Loucy (cell line): ENCODE results near the gene ATOH8.

Experiments
- H2AFZ ChIP-seq: fragments of 200-600 bp; sonication (generic); 2 replicates; pipeline ENCODE4 v1.6.0; 2016; ENCODE audit warnings: antibody characterized with exemption, mild to moderate bottlenecking, low read length, moderate library complexity
- H3F3A ChIP-seq: fragments of 200-600 bp; 2 replicates; pipeline ENCODE4 v1.6.0; 2016; ENCODE audit warnings: antibody characterized with exemption, low read depth, mild to moderate bottlenecking
- H3K27me3 ChIP-seq: fragments of 200-600 bp; sonication (generic); 2 replicates; pipeline ENCODE4 v1.6.1; 2014; ENCODE audit warnings: low read length, mild to moderate bottlenecking; ENCODE audit not compliant: insufficient read depth, poor library complexity, severe bottlenecking
- H3K36me3 ChIP-seq: fragments of 200-600 bp; sonication (generic); 2 replicates; pipeline ENCODE4 v1.6.1; 2016; ENCODE audit warnings: low read length; ENCODE audit not compliant: insufficient read depth
- H3K4me1 ChIP-seq: fragments of 200-600 bp; sonication (generic); 2 replicates; pipeline ENCODE4 v1.5.1; 2014; ENCODE audit warnings: low read length, mild to moderate bottlenecking; ENCODE audit not compliant: insufficient read depth, poor library complexity, severe bottlenecking
- H3K4me2 ChIP-seq: fragments of 200-600 bp; sonication (generic); 2 replicates; pipeline ENCODE4 v1.6.0; 2014; ENCODE audit warnings: antibody characterized with exemption, low read length, low read depth, mild to moderate bottlenecking; ENCODE audit not compliant: poor library complexity, severe bottlenecking
- H3K4me3 ChIP-seq: fragments of 200-600 bp; sonication (generic); 2 replicates; pipeline ENCODE4 v1.5.1; 2014; ENCODE audit warnings: low read length, mild to moderate bottlenecking, mixed read lengths; ENCODE audit not compliant: poor library complexity, severe bottlenecking
- H3K79me2 ChIP-seq: fragments of 200-600 bp; sonication (generic); 2 replicates; pipeline ENCODE4 v1.6.1; 2014; ENCODE audit warnings: low read length; ENCODE audit not compliant: insufficient read depth
- H3K9ac ChIP-seq: fragments of 200-600 bp; sonication (generic); 2 replicates; pipeline ENCODE4 v1.6.0; 2014; ENCODE audit warnings: mild to moderate bottlenecking, low read depth, low read length, moderate library complexity; ENCODE audit not compliant: poor library complexity, severe bottlenecking
- H3K9me2 ChIP-seq: fragments of 200-600 bp; sonication (generic); replicated peaks from 2 replicates; pipeline ENCODE4 v1.6.1; 2016; ENCODE audit warnings: low read depth, low read length, mixed read lengths
- H3K9me3 ChIP-seq: fragments of 200-600 bp; sonication (generic); 2 replicates; pipeline ENCODE4 v1.6.1; 2014; ENCODE audit warnings: mild to moderate bottlenecking, antibody characterized with exemption, low read length, low read depth; ENCODE audit not compliant: insufficient read depth
- H4K20me1 ChIP-seq: fragments of 200-600 bp; sonication (generic); 2 replicates; pipeline ENCODE4 v1.6.0; 2014; ENCODE audit warnings: antibody characterized with exemption, low read length, mild to moderate bottlenecking; ENCODE audit not compliant: insufficient read depth, poor library complexity, severe bottlenecking
- CTCF ChIP-seq: fragments of 200-600 bp; sonication (generic); conservative IDR thresholded peaks from 2 replicates; pipeline ENCODE4 v1.5.1; 2014; ENCODE audit warnings: mild to moderate bottlenecking, antibody characterized with exemption, low read length
- EZH2phosphoT487 ChIP-seq: fragments of 200-600 bp; IDR thresholded peaks from 2 replicates; pipeline ENCODE4 v1.6.1; 2018; ENCODE audit warnings: antibody characterized with exemption, mild to moderate bottlenecking, moderate library complexity, borderline replicate concordance

ATOH8 gene

GRCh38 chr2:85786865-85787264 lies 33.1 kb downstream of the ATOH8 start:
- H3K9me3 ChIP-seq = no peaks in the 10 kb centered on the region
- no peak for TF ChIP-seq CTCF
- TF ChIP-seq EZH2phosphoT487 = no peak

GRCh38 chr2:85787282-85787980 lies 33.6 kb downstream of the ATOH8 start:
- no peak for TF ChIP-seq EZH2phosphoT487
- no peak overlapping the region for H3K4me2 ChIP-seq
- no peak overlapping the region for H2AFZ ChIP-seq
- no peak overlapping the region for H3K4me3 ChIP-seq
- no peaks in the 10 kb centered on the region for H3K9me2 ChIP-seq
- H3K9ac ChIP-seq = no peak overlapping the region
- H3K79me2 ChIP-seq = no peaks in the 10 kb centered on the region
- H3K27me3 ChIP-seq = no peaks in the 10 kb centered on the region
- H3K4me1 ChIP-seq = peaks cover 8% of the 10 kb centered on the region
- no peaks in the 10 kb centered on the region for H3F3A ChIP-seq
- H4K20me1 ChIP-seq = no peaks in the 10 kb centered on the region
- H3K9me3 ChIP-seq = no peaks in the 10 kb centered on the region
- H3K36me3 ChIP-seq = no peaks in the 10 kb centered on the region

More at GRCh38 chr2:85786865-85787264, 33.1 kb downstream of the ATOH8 start:
- Histone ChIP-seq H4K20me1 (no peaks in the 10 kb centered on the region), H2AFZ (no peak overlapping the region), H3K4me3 (no peak overlapping the region), H3K79me2 (no peaks in the 10 kb centered on the region), H3K27me3 (no peaks in the 10 kb centered on the region), H3K4me2 (no peak overlapping the region), H3F3A (no peaks in the 10 kb centered on the region), H3K9ac (no peak overlapping the region), H3K9me2 (no peaks in the 10 kb centered on the region), H3K36me3 (no peaks in the 10 kb centered on the region), H3K4me1 (peaks cover 8% of the 10 kb centered on the region)

GRCh38 chr2:85787981-85788340 lies 34.2 kb downstream of the ATOH8 start:
- H4K20me1 ChIP-seq = no peaks in the 10 kb centered on the region
- H3K4me2 ChIP-seq = no peak overlapping the region
- no peaks in the 10 kb centered on the region for H3K9me2 ChIP-seq
- H3F3A ChIP-seq = no peaks in the 10 kb centered on the region
- H3K4me3 ChIP-seq = no peak overlapping the region
- no peaks in the 10 kb centered on the region for H3K79me2 ChIP-seq
- peaks cover 8% of the 10 kb centered on the region for H3K4me1 ChIP-seq
- H3K9ac ChIP-seq = no peak overlapping the region
- TF ChIP-seq CTCF (no peak), EZH2phosphoT487 (no peak)
- no peaks in the 10 kb centered on the region for H3K27me3 ChIP-seq
- H3K36me3 ChIP-seq = no peaks in the 10 kb centered on the region
- no peaks in the 10 kb centered on the region for H3K9me3 ChIP-seq
- no peak overlapping the region for H2AFZ ChIP-seq

DNA sequence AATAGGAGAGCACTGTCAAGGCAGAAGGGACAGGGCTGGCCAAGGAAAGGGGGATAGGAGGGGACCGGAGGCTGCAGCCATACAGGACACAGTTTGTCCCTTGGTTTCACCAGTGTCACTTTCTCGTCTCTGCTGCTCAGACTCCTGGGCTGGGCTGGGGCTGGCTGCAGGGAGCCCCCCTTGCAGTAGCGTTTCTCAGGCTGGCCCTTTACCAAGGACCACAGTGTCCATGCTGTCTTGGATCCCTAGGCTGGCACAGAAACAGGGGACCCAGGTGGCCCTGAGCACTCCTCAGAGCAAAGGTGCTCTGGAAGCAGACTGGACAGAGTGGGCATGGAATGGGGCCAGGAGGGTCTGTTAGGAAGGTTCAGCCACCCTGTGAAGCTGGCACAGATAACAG lies 34.8 kb downstream of the ATOH8 start:
- no peaks in the 10 kb centered on the region for H3K79me2 ChIP-seq
- H3K9me2 ChIP-seq = no peaks in the 10 kb centered on the region
- H3K27me3 ChIP-seq = no peaks in the 10 kb centered on the region
- no peak overlapping the region for H3K4me3 ChIP-seq
- H3K4me1 ChIP-seq = peaks cover 8% of the 10 kb centered on the region
- no peak overlapping the region for H3K4me2 ChIP-seq
- TF ChIP-seq EZH2phosphoT487 (no peak), CTCF (no peak)
- H3K36me3 ChIP-seq = no peaks in the 10 kb centered on the region
- H3K9ac ChIP-seq = no peak overlapping the region
- no peaks in the 10 kb centered on the region for H4K20me1 ChIP-seq
- no peaks in the 10 kb centered on the region for H3K9me3 ChIP-seq
- H2AFZ ChIP-seq = no peak overlapping the region
- no peaks in the 10 kb centered on the region for H3F3A ChIP-seq
